Endothelial cell of umbilical vein (primary cell): ENCODE data around the gene BRAP. TPM values are rescaled to one million over a fixed set of nuclear protein-coding genes. Genes with fewer than 3 reads are reported as not detected.

Experiments
- BruUV-seq: library from RNA; stranded (reverse); fragments of 400-500 nt; replicated peaks from 2 replicates; lab custom pipeline; 2021; lab: Mats Ljungman, UMichigan
- CTCF ChIA-PET: fragments of 300-600, 350-600 bp; sonication (Branson Sonifier 250); formaldehyde crosslinking; loops from one replicate; lab custom pipeline; 2021; ENCODE audit warnings: antibody characterized with exemption, inconsistent platforms; lab: Charles Lee
- POLR2A ChIA-PET: fragments of 300-600, 350-600 bp; sonication (Branson Sonifier 250); formaldehyde crosslinking; loops from one replicate; lab custom pipeline; 2021; ENCODE audit warnings: antibody characterized with exemption, inconsistent platforms; lab: Charles Lee
- DNase-seq: peaks from one replicate; pipeline ENCODE4 v3.0.0-alpha.2; 2011; ENCODE audit warnings: low read depth, low spot score
- FAIRE-seq: peaks from 2 replicates; lab custom pipeline; 2011; peaks lifted over from hg19 to GRCh38; lab: Jason Lieb, UNC
- H2AFZ ChIP-seq: 2 replicates; pipeline ENCODE4 v1.6.0; 2012; ENCODE audit warnings: low read depth, low read length, control low read depth, inconsistent platforms
- H3K27ac ChIP-seq: 2 replicates; pipeline ENCODE4 v1.5.1; 2011; ENCODE audit warnings: low read depth, mild to moderate bottlenecking, control low read depth, low read length, moderate library complexity; ENCODE audit not compliant: insufficient read depth
- H3K27me3 ChIP-seq, 2 experiments: 2 replicates each; pipeline versions ENCODE4 v1.6.0 to v1.6.1; 2011; ENCODE audit warnings: low read length in 2 of 2, mixed read lengths in 1 of 2; ENCODE audit not compliant: control insufficient read depth in 2 of 2, insufficient read depth in 2 of 2
- H3K36me3 ChIP-seq, 2 experiments: 2 replicates in 1 of 2; 3 replicates in 1 of 2; pipeline ENCODE4 v1.5.1; 2011; ENCODE audit warnings: low read length in 2 of 2, mild to moderate bottlenecking in 1 of 2, moderate library complexity in 1 of 2; ENCODE audit not compliant: control insufficient read depth in 2 of 2, insufficient read depth in 2 of 2; ENCODE audit errors: extremely low read depth in 1 of 2
- H3K4me1 ChIP-seq: 3 replicates; pipeline ENCODE4 v1.5.1; 2011; ENCODE audit warnings: mild to moderate bottlenecking, low read length; ENCODE audit not compliant: control insufficient read depth, insufficient read depth; ENCODE audit errors: extremely low read depth
- H3K4me2 ChIP-seq: 2 replicates; pipeline ENCODE4 v1.6.1; 2011; ENCODE audit warnings: low read length, control low read depth, mixed read lengths; ENCODE audit not compliant: insufficient read depth
- H3K4me3 ChIP-seq, 3 experiments: fragments of 200-600 bp in 1 of 3; sonication (generic), shearing (Covaris generic) in 1 of 3; replicated peaks in 1 of 3; 2 replicates each; pipeline ENCODE4 v1.5.1; 2011 to 2016; ENCODE audit warnings: control low read depth in 3 of 3, low read length in 3 of 3, mild to moderate bottlenecking in 2 of 3, inconsistent platforms in 1 of 3, low read depth in 1 of 3, moderate library complexity in 1 of 3; ENCODE audit not compliant: insufficient read depth in 1 of 3
- H3K79me2 ChIP-seq: 2 replicates; pipeline ENCODE4 v1.6.0; 2012; ENCODE audit warnings: low read length, inconsistent platforms; ENCODE audit not compliant: control insufficient read depth, insufficient read depth
- H3K9ac ChIP-seq: replicated peaks from 2 replicates; pipeline ENCODE3; 2011; ENCODE audit warnings: low read length, control low read depth; ENCODE audit not compliant: insufficient read depth; ENCODE audit errors: extremely low read depth
- H3K9me1 ChIP-seq: replicated peaks from 3 replicates; pipeline ENCODE4 v1.6.0; 2011; ENCODE audit warnings: mild to moderate bottlenecking, low read length; ENCODE audit not compliant: control insufficient read depth, insufficient read depth; ENCODE audit errors: extremely low read depth
- H3K9me3 ChIP-seq: replicated peaks from 2 replicates; pipeline ENCODE4 v1.5.1; 2012; ENCODE audit warnings: low read length, inconsistent platforms; ENCODE audit not compliant: control insufficient read depth, insufficient read depth
- H4K20me1 ChIP-seq: replicated peaks from 2 replicates; pipeline ENCODE3; 2011; ENCODE audit warnings: mild to moderate bottlenecking, low read length; ENCODE audit not compliant: control insufficient read depth, insufficient read depth; ENCODE audit errors: extremely low read depth
- CTCF ChIP-seq, 2 donors: IDR thresholded peaks; 1 replicate in 1 of 2; 2 replicates in 1 of 2; pipeline ENCODE4 v1.5.1; 2011; ENCODE audit warnings: low read length in 2 of 2, mild to moderate bottlenecking in 2 of 2, moderate library complexity in 2 of 2, control low read depth in 1 of 2, inconsistent platforms in 1 of 2, low read depth in 1 of 2; ENCODE audit not compliant: insufficient read depth in 1 of 2; ENCODE audit errors: extremely low read depth in 1 of 2
- EZH2 ChIP-seq: IDR thresholded peaks from 2 replicates; pipeline ENCODE4 v1.6.1; 2012; ENCODE audit warnings: borderline replicate concordance, low read depth, mild to moderate bottlenecking, moderate library complexity, low read length, inconsistent platforms; ENCODE audit not compliant: severe bottlenecking
- GATA2 ChIP-seq: IDR thresholded peaks from 2 replicates; pipeline ENCODE4 v1.7.0; 2011; ENCODE audit warnings: low read depth, mild to moderate bottlenecking, moderate library complexity, mixed read lengths, low read length; ENCODE audit not compliant: insufficient read length, insufficient read depth
- JUN ChIP-seq: IDR thresholded peaks from 2 replicates; pipeline ENCODE4 v1.6.1; 2011; ENCODE audit warnings: borderline replicate concordance, low read depth; ENCODE audit not compliant: insufficient read length, insufficient read depth
- MYC ChIP-seq: IDR thresholded peaks from one replicate; pipeline ENCODE4 v1.6.1; 2011; ENCODE audit warnings: mild to moderate bottlenecking, low read depth, low read length
- POLR2A ChIP-seq: IDR thresholded peaks from 2 replicates; pipeline ENCODE4 v1.6.1; 2012; ENCODE audit warnings: low read depth, mild to moderate bottlenecking, control low read depth, low read length
- POLR2AphosphoS5 ChIP-seq: IDR thresholded peaks from 2 replicates; pipeline ENCODE4 v1.6.1; 2012; ENCODE audit warnings: low read depth, mild to moderate bottlenecking, control low read depth, low read length, moderate library complexity; ENCODE audit not compliant: insufficient read depth
- dilution Hi-C: fragments of 300-500 bp; cut with MboI; formaldehyde crosslinking; loops from one replicate; pipeline ENCODE4 v1.15.0; 2019; ENCODE audit warnings: low sequenced_read_pairs; ENCODE audit not compliant: extremely low pct_ligation_motif_present
- intact Hi-C: fragments of 100-400 bp; cut with micrococcal nuclease; formaldehyde crosslinking; loops from one replicate; pipeline ENCODE4 v1.10.0; 2022
- polyA plus RNA-seq, 4 experiments: library from polyadenylated mRNA; depleted of rRNA in 3 of 4; stranded (reverse) in 3 of 4; unstranded in 1 of 4; fragments of >200 nt; gene quantifications; 2 replicates each; pipeline versions ENCODE4 v1.2.1 to v1.2.3, GENCODE V29; 2011 to 2012; ENCODE audit warnings: missing spikeins in 1 of 4
- total RNA-seq: library from RNA; stranded (reverse); gene quantifications from 2 replicates; pipeline ENCODE4 v1.2.3, GENCODE V29; 2021
- TF ChIP-seq, protein P1 (sequence below): IDR thresholded peaks from 2 replicates; pipeline ENCODE4 v1.6.1; 2011; ENCODE audit not compliant: insufficient read depth, insufficient read length

Gene BRAP
- total and polyA plus RNA-seq, 2 donors (not counting 3 experiments of a cell fraction or from before 2014, with no cell fraction given): 14.4 to 16.5 TPM

DNA sequence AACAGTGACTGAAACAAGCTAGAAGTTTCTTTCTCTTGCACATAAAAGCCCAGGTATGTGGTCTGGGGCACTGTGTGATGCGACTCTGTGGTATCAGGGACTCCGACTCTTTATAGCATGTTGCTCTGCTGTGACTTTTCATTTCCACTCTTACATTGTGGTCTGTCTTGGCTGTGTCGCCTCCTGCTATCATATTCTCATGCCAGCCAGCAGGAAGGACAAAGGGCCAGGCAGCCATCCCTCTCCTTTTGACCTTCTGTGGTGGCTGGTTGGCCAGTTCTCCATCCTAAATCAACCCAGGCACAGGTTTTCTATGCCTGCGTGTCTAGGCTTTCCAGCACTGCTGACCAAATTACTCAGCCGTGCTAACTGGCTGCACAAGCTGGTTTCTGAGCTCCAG, 8.1 kb upstream of the BRAP start:
- no peaks in the 10 kb centered on the region for H3K27me3 ChIP-seq
- H3K4me1 ChIP-seq: no peaks in the 10 kb centered on the region
- intact Hi-C loops (no loop called here), dilution Hi-C loops (loop anchor here (25.0 kb wide), 1 partner anchor 118 kb away; no protein-coding TSS in a partner anchor)
- POLR2A ChIA-PET: no interaction called here
- no peak overlapping the region for H3K4me3 ChIP-seq
- no peak overlapping the region for H3K27ac ChIP-seq
- H3K9ac ChIP-seq: no peak overlapping the region
- no TSS peak for BruUV-seq
- TF ChIP-seq EZH2: no peak
- TF ChIP-seq CTCF (IDR thresholded peaks at IDR 0.05; ENCODE audit: extremely low read depth in 1 of 2, insufficient read depth in 1 of 2, low read depth in 1 of 2, low read length in 2 of 2): no peak
- TF ChIP-seq, protein P1, sequence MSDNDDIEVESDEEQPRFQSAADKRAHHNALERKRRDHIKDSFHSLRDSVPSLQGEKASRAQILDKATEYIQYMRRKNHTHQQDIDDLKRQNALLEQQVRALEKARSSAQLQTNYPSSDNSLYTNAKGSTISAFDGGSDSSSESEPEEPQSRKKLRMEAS: no peak
- no peak for TF ChIP-seq GATA2
- TF ChIP-seq JUN: no peak
- TF ChIP-seq MYC: no peak
- TF ChIP-seq POLR2A: no peak
- no peak for TF ChIP-seq POLR2AphosphoS5
- DNase-seq (no peak), FAIRE-seq (no peak)
- no peak overlapping the region for H2AFZ ChIP-seq
- H3K9me1 ChIP-seq: no peaks in the 10 kb centered on the region
- peaks cover 0 to 3% of the 10 kb centered on the region in 2 experiments for H3K36me3 ChIP-seq
- H3K9me3 ChIP-seq: no peaks in the 10 kb centered on the region
- H4K20me1 ChIP-seq: no peaks in the 10 kb centered on the region
- no peaks in the 10 kb centered on the region for H3K79me2 ChIP-seq
- H3K4me2 ChIP-seq: no peak overlapping the region
- CTCF ChIA-PET: interaction anchor here (0.6 to 1.9 kb wide), 4 partner anchors 20 to 1582 kb away, joined by 3 to 28 read pairs (median 6); no protein-coding TSS in a partner anchor
